ENCODE results near the gene RANBP9. TPM values are rescaled to one million over a fixed set of nuclear protein-coding genes. Genes with fewer than 3 reads are reported as not detected.

The RANBP9 gene
- total and polyA plus RNA-seq, 9 of the 15 experiments (the other 6 are each of a cell fraction or from before 2014, with no cell fraction given): 27.5 to 130 (median 61.5) TPM

DNA sequence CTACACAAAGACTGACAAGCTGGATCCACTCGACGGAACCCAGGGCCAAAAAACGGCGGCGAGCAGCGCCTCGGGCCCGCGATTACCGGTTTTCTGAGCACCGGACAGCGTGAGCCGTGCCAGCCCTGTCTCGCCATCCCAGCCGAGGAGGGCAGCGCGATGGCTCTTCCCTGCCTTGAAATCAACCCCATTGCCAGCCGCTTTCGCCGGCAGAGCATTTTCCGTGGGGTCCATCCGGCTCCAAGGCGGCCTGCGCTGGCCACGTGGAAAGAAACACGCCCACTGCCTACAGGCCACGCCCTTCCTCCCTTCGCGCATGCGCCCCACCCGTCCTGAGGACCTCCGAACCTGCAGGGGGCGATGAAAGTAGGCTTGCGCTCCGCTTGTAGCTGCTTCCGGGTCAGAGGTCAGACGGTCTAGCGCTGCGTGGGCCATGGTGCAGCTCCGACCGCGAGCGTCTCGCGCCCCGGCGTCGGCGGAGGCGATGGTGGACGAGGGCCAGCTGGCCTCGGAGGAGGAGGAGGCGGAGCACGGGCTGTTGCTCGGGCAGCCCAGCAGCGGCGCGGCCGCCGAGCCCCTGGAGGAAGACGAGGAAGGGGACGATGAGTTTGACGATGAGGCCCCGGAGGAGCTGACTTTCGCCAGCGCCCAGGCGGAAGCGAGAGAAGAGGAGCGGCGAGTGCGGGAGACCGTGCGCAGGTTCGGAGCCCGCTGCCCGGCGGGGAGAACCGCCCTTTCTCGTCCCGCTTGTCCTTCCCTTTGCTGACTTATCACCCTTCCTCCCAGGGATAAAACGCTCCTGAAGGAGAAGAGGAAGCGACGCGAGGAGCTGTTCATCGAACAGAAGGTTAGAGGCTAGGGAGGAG is 96.5 kb downstream of the RANBP9 start, which contains the start of gene NOL7 (continued):
- TF ChIP-seq THRA (IDR thresholded peaks at IDR 0.05) (no peak), TEAD4 (IDR thresholded peaks at IDR 0.05; ENCODE audit: low read length) (peak; percentile 24), TEAD4 (CRISPR knock-in tag; IDR thresholded peaks at IDR 0.05; ENCODE audit: borderline replicate concordance) (no peak), RFX7 (CRISPR knock-in tag; IDR thresholded peaks at IDR 0.05) (no peak), PHF8 (IDR thresholded peaks at IDR 0.05; ENCODE audit: borderline replicate concordance, low read length) (peak; percentile 95), SNRNP70 (optimal IDR thresholded peaks at IDR 0.05; ENCODE audit: low read depth, low read length) (no peak), E2F5 (CRISPR knock-in tag; IDR thresholded peaks at IDR 0.05) (peak; percentile 99), U2AF2 (optimal IDR thresholded peaks at IDR 0.05; ENCODE audit: low read depth, low read length) (no peak), ZKSCAN8 (CRISPR knock-in tag; IDR thresholded peaks at IDR 0.05) (no peak), KLF16 (IDR thresholded peaks at IDR 0.05) (no peak), SRSF9 (IDR thresholded peaks at IDR 0.05; ENCODE audit: borderline replicate concordance, low read depth, low read length) (no peak), HNRNPK (IDR thresholded peaks at IDR 0.05; ENCODE audit: low read depth, low read length, poor library complexity, severe bottlenecking) (no peak), SAFB2 (IDR thresholded peaks at IDR 0.05; ENCODE audit: borderline replicate concordance, low read depth, low read length, severe bottlenecking) (no peak)
- TF ChIP-seq, protein P1, sequence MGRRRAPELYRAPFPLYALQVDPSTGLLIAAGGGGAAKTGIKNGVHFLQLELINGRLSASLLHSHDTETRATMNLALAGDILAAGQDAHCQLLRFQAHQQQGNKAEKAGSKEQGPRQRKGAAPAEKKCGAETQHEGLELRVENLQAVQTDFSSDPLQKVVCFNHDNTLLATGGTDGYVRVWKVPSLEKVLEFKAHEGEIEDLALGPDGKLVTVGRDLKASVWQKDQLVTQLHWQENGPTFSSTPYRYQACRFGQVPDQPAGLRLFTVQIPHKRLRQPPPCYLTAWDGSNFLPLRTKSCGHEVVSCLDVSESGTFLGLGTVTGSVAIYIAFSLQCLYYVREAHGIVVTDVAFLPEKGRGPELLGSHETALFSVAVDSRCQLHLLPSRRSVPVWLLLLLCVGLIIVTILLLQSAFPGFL (CRISPR knock-in tag; IDR thresholded peaks at IDR 0.05): no peak
- TF ChIP-seq, protein P2, sequence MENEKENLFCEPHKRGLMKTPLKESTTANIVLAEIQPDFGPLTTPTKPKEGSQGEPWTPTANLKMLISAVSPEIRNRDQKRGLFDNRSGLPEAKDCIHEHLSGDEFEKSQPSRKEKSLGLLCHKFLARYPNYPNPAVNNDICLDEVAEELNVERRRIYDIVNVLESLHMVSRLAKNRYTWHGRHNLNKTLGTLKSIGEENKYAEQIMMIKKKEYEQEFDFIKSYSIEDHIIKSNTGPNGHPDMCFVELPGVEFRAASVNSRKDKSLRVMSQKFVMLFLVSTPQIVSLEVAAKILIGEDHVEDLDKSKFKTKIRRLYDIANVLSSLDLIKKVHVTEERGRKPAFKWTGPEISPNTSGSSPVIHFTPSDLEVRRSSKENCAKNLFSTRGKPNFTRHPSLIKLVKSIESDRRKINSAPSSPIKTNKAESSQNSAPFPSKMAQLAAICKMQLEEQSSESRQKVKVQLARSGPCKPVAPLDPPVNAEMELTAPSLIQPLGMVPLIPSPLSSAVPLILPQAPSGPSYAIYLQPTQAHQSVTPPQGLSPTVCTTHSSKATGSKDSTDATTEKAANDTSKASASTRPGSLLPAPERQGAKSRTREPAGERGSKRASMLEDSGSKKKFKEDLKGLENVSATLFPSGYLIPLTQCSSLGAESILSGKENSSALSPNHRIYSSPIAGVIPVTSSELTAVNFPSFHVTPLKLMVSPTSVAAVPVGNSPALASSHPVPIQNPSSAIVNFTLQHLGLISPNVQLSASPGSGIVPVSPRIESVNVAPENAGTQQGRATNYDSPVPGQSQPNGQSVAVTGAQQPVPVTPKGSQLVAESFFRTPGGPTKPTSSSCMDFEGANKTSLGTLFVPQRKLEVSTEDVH (IDR thresholded peaks at IDR 0.05; ENCODE audit: low read depth, partially characterized antibody): peak; percentile 88

Measured in K562 (cell line).